BE2C (cell line): ENCODE measurements around the gene SSR3.

ENCODE experiments used
- DNase-seq: peaks from one replicate; pipeline ENCODE4 v3.0.0-alpha.2; 2020
- H3K27me3 ChIP-seq: fragments of 250-450 bp; sonication (Bioruptor Pico); 2 replicates; pipeline ENCODE4 v1.5.1; 2020; ENCODE audit warnings: mild to moderate bottlenecking
- H3K36me3 ChIP-seq: fragments of 250-450 bp; sonication (Bioruptor Pico); 2 replicates; pipeline ENCODE4 v1.5.1; 2020; ENCODE audit warnings: mild to moderate bottlenecking
- H3K4me1 ChIP-seq: fragments of 250-450 bp; sonication (Bioruptor Pico); 2 replicates; pipeline ENCODE4 v1.5.1; 2020
- H3K4me3 ChIP-seq: 2 replicates; pipeline ENCODE4 v1.5.1; 2011; ENCODE audit warnings: low read depth, low read length
- H3K9me3 ChIP-seq: fragments of 250-450 bp; sonication (Bioruptor Pico); 2 replicates; pipeline ENCODE4 v1.5.1; 2020
- TF ChIP-seq, protein P1 (sequence below): IDR thresholded peaks from 2 replicates; pipeline ENCODE4 v1.5.1; 2012; ENCODE audit warnings: mild to moderate bottlenecking, low read depth, low read length

Gene SSR3

GRCh38 chr3:156547637-156548036, 7.3 kb downstream of the SSR3 start:
- TF ChIP-seq, protein P1, sequence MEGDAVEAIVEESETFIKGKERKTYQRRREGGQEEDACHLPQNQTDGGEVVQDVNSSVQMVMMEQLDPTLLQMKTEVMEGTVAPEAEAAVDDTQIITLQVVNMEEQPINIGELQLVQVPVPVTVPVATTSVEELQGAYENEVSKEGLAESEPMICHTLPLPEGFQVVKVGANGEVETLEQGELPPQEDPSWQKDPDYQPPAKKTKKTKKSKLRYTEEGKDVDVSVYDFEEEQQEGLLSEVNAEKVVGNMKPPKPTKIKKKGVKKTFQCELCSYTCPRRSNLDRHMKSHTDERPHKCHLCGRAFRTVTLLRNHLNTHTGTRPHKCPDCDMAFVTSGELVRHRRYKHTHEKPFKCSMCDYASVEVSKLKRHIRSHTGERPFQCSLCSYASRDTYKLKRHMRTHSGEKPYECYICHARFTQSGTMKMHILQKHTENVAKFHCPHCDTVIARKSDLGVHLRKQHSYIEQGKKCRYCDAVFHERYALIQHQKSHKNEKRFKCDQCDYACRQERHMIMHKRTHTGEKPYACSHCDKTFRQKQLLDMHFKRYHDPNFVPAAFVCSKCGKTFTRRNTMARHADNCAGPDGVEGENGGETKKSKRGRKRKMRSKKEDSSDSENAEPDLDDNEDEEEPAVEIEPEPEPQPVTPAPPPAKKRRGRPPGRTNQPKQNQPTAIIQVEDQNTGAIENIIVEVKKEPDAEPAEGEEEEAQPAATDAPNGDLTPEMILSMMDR: no peak
- no peaks in the 10 kb centered on the region for H3K27me3 ChIP-seq
- H3K9me3 ChIP-seq: no peaks in the 10 kb centered on the region
- peaks cover 81% of the 10 kb centered on the region for H3K36me3 ChIP-seq
- no peak for DNase-seq
- H3K4me3 ChIP-seq: no peak overlapping the region
- H3K4me1 ChIP-seq: peaks cover 4% of the 10 kb centered on the region; the same call in 1 of the 2 replicates

- H3K4me1 ChIP-seq: no peaks in the 10 kb centered on the region
- no peak for DNase-seq
- H3K36me3 ChIP-seq: peaks cover 57% of the 10 kb centered on the region
These were observed 11.8 kb downstream of the SSR3 start for GRCh38 chr3:156543043-156543555.

DNA sequence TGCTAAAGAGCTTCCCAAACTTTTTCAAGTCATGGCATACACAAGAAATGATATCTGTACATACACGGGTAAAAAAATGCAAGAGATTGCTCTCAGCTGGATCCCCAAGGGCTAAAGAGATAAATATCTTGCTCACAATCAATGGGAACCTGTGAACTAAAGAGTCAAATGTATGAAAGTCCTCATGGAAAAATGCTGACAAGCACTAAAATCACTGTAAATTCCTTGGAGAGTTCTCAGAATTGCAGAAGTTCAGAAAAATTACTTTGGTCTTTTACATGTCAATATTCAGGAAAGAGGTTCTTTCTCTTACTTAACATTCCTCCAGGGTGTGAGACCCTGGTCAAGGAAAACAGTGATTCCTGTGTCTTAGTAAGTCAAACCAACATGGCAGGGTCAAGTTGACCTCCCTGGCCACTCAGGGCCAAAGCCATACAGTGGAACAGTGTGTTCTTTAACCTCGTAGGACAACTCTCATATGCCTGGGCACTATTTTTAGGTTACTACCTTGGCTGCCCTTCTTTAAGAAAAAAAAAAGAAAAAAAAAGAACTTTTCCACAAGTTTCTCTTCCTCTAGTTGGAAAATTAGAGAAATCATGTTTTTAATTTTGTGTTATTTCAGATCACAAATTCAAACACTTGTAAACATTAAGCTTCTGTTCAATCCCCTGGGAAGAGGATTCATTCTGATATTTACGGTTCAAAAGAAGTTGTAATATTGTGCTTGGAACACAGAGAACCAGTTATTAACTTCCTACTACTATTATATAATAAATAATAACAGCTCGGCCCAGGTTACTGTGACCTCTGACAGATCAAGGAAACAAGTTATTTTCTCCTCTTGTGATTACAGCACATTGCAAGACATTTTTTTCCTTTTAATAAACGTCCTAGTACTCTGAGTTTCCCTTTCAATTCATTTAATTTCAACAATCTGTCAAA, 12.5 kb downstream of the SSR3 start:
- H3K4me1 ChIP-seq: no peaks in the 10 kb centered on the region
- no peaks in the 10 kb centered on the region for H3K9me3 ChIP-seq
- H3K36me3 ChIP-seq: peaks cover 50% of the 10 kb centered on the region
- H3K4me3 ChIP-seq: no peak overlapping the region
- no peaks in the 10 kb centered on the region for H3K27me3 ChIP-seq
- TF ChIP-seq, protein P1: no peak
- DNase-seq: no peak

More at GRCh38 chr3:156543043-156543555, 11.8 kb downstream of the SSR3 start:
- TF ChIP-seq, protein P1: no peak
- Histone ChIP-seq H3K4me3 (no peak overlapping the region), H3K9me3 (no peaks in the 10 kb centered on the region), H3K27me3 (no peaks in the 10 kb centered on the region)

DNA sequence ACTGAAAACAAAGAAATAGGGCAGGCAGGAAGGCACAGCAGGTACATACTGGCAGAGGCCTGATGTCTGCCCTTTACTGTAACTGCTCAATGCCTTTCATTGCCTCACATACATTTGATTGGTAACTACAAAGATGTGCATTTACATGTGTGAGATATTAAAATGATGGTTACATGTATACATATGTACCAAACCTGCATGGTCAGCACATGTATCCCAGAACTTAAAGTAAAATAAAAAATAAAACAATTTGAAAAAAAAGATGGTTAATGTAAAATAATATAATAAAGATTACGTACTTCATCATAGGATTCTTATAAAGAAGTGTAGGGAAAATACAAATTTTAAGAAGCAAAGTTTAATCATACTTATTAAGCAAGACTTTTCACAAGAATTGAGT, 15.1 kb downstream of the SSR3 start:
- H3K36me3 ChIP-seq: peaks cover 30% of the 10 kb centered on the region
- no peak for DNase-seq
- H3K9me3 ChIP-seq: no peaks in the 10 kb centered on the region
- no peaks in the 10 kb centered on the region for H3K27me3 ChIP-seq
- H3K4me3 ChIP-seq: no peak overlapping the region
- H3K4me1 ChIP-seq: no peaks in the 10 kb centered on the region
- TF ChIP-seq, protein P1: no peak

GRCh38 chr3:156539051-156539450, 15.9 kb downstream of the SSR3 start:
- peaks cover 27% of the 10 kb centered on the region for H3K36me3 ChIP-seq
- H3K4me3 ChIP-seq: no peak overlapping the region
- no peaks in the 10 kb centered on the region for H3K4me1 ChIP-seq
- no peaks in the 10 kb centered on the region for H3K9me3 ChIP-seq
- no peak for DNase-seq
- TF ChIP-seq, protein P1: no peak
- H3K27me3 ChIP-seq: no peaks in the 10 kb centered on the region
